CD4-positive, alpha-beta T cell treated with Interleukin-10 for 1 hour (primary cell): Measurements from ENCODE around the gene LINGO1.

Experiments
- DNase-seq: peaks from one replicate; pipeline ENCODE4 v3.0.0-alpha.2; 2020

LINGO1 gene

DNA sequence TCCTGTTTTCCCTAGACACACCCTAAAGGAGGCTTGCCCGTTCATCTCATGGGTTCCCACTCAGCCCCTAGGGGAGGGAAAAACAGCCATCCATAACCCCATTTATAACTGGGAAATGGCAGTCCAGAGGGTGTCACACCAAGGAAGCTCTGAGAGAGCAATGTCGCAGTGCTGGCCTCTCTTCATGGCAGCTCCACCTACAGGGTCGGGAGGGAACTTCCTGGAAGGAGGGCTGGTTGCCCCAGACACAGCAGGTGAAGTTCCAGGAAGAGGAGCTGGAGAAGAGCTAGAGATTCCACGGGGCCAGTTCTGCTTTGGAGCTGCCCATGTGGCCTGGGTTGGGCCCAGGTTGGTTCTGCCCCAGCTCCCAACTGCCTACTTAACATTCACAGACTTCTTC, 22.3 kb upstream of the LINGO1 start:
- no peak for DNase-seq

DNA sequence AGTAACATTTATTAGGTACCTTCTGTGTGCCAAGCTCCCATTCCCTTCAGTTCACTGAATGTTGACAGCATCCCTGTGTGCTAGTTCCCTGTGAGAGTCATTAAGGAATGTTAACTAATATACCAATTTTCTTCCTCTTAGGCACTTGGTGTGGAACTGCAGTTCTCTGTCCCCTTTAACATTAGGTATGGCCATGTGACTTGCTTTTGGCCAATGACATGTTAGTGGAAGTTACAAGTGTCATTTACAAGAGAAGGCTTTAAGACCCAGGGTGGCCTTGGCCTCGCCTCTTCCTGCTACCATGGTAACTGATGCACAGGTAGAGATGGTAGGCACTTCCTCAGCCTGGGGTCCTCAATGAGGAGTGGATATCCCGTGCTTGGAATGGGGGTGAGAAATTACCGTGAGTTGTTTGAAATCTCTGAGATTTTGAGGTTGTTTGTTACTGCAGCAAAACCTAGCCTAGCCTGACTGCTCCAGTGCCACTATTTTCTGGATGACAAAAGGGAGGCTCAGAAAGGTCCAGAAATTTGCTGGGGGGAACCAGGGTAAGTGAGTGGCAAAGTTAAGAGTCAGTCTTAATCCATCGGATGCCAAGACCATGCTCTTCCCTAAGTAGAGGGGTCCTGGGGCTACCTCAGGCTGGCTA, 21.2 kb upstream of the LINGO1 start:
- no peak for DNase-seq

GRCh38 chr15:77650265-77650664, 17.6 kb upstream of the LINGO1 start:
- DNase-seq, result no peak

DNA sequence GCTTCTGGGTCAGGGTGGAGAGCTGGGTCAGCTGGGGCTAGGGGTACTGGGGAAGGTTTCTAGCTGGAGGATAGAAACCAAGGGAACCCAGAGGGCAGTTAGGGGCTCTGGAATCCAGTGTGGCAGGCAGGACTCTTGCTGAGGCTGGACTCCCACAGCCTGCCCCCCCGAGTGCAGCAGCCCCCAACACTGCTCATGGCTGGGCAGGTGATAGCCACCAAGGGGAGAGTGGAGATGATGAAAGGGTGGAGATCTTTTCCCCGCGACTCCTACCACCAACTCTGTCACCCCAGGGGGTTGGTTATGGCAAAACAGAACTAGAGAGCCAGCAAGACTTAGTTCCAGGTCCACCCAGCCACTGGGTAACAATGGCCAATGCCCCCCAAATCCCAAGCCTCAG, 16.9 kb upstream of the LINGO1 start:
- no peak for DNase-seq

GRCh38 chr15:77649017-77649416, 16.3 kb upstream of the LINGO1 start:
- no peak for DNase-seq

- no peak for DNase-seq
Observed at GRCh38 chr15:77647961-77648360, 15.2 kb upstream of the LINGO1 start.

GRCh38 chr15:77646104-77646694, 13.5 kb upstream of the LINGO1 start:
- DNase-seq, result no peak

DNA sequence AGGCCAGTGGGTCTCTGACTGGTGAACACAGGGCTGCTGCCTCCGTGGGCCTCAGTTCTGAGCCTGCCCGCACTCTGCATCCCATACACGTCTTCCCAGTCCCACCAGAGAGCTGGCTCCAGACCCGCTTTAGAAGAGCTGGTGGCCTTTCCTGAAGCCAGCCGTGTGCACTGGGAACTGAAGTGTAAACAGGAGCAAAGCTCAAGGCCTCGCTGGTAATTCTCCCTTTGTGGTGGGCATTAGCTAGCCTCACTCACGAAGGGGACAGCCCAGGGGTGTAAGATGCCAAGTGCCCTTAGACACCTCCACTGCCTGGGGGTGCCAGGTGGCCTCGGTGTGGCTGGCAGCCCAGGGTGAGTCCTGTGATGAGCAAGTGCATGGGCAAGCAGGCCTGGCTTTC, 12.9 kb upstream of the LINGO1 start:
- DNase-seq, result no peak

DNA sequence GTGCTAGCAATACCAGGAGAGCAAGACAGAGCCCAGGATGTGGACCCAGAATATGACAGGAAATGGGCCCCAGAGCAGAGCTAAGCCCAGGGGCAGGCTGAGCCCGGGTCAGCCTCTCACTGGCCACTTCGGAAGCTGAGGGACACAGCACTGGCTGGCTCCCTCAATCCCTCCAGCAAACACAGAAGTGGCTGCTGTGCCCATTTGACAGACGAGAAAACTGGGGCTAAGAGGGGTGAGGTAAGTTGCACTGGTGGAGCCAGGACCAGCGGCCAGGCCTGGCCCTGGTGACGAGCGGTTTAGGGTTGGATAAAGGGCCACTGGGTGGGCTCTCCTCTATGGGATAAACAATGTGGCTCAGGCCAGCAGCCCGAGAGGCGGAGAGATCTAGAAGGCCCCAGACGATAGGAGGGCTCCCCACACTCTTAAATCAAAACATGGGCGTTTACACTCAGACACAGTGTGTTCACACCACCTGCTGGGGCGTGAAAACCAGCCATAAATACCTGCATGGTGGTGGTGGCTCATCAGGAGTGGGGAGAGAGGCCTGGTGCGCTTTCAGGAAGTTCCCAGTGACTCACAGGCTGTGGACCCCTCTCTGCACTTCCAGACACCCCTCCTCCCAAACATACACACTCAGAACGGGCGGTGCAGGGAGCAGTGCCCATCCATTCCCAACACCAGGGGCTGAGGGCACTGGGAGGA, 12.0 kb upstream of the LINGO1 start:
- DNase-seq, result no peak

- DNase-seq, result no peak
Observed at GRCh38 chr15:77643764-77644163, 11.1 kb upstream of the LINGO1 start.

- DNase-seq, result no peak
Observed at GRCh38 chr15:77642793-77643430, 10.2 kb upstream of the LINGO1 start.

- DNase-seq, result no peak
Observed at GRCh38 chr15:77641999-77642398, 9.3 kb upstream of the LINGO1 start.

DNA sequence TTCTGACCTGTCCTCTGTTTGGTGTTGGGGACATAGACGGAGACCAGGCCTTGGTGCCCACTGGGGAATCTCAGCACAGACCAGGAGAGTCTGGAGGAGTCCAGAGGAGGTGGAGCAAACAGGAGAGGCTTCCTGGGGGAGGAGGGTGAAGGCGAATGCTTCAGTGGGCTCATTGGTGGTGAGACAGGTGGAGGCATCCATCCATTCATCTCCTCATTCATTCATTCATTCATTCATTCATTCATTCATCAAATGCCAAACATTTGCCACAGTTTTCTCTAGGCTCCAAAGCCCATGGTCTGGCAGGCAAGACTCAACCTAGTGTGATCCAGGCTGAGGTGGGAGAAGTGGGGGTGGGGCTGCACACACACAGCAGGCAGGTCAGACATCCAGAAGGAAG, 7.9 kb upstream of the LINGO1 start:
- DNase-seq, result no peak

- DNase-seq, result no peak
Observed at GRCh38 chr15:77639431-77639830, 6.7 kb upstream of the LINGO1 start.

DNA sequence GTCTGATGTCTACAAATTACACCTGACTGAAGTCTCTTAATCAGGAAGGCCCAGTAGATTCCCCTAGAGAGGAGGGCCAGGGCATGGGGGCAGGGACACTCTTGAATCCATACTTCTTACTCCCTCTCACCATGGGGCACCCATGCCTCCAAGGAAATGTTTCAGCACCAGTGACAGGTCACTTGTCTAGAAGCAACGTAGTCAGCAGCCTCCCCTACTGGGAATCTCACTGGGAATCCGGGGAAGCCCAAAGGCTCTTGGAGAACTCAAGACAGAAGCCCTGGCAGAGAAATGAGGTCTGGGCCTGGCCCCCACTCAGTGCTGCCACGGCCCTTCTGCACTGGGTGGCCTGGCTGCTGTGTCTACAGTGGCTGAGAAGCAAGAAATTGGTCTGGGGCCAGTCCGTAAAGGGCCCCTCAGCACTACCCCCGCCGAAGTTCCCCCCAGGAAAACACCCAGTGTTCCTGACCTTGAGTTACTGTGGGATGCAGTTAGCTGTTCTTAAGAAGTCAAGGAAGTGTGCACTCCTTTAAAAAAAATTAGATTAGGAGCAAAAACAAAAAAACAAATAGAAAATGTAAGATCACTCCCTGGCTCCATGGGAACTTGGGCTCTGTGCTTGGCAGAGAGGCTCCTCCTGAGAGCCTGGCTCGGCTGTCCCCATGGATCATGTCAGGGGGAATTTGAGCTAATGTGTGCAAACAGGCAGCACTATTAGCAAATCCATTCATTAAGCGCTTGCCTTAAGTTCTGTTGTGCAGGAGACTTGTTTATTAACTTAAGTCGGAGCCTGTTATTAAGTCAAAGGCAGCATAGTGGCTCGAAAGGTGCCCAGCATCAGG, 5.4 kb upstream of the LINGO1 start:
- DNase-seq, result no peak

- DNase-seq, result no peak
Observed at GRCh38 chr15:77636209-77636608, 3.5 kb upstream of the LINGO1 start.

- peak; percentile 37 for DNase-seq
Observed at GRCh38 chr15:77634266-77634962, 1.7 kb upstream of the LINGO1 start.

DNA sequence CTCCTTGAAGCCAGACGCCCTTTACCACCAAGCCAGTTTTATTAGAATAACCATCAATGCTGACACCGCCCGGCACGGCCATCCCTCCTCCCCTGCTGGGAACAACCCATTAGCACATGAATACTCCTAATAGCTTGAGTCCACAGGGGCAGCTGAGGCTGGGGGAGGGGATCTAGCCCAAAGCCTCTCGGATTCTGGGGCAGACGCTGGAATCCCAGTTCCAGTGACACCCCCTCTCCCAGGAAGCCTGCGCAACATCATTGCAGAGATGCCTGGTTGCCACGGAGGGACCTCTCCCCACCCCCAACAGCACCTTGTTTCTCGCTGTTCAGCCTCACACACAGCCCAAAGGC, 1.2 kb upstream of the LINGO1 start:
- DNase-seq, result no peak

DNA sequence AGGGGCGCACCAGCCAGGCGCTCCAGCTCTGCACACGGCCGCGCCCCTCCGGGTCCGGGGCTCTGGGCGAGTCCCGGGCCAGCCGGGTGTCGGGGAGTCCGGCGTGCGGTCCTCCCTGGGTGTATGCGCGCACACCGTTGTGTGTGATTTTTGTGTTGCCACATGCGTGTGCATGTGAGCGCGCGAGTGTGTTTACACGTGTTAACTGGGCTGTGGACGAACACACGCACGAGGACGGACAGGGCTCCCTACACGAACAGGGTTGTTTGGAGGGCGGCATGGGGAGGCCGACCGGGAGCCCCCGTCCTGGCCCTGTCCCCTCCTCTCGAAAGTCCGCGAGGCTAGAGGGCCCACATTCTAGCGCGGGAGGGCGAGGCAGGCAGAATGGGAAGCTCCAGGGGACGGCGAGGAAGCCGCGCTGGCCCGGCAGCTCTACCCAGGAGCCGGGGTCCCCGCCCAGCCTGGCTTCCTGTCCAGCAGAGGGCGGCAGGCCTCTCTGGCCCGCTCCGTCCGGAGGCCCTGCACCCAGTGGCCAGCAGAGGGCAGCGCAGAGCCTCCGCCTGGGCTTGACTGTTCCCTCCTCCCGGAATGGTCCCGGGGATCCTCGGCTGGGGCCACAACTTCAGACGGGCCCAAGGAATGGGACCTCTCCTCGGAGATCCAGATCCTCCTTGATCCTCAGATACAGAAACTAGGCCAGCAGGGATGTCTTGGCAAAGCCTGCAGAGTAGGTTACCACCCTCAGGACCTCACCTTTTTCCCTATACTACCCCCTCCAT, 611 bp upstream of the LINGO1 start:
- peak; percentile 39 for DNase-seq

- DNase-seq, result no peak
Observed at GRCh38 chr15:77631745-77632533, 773 bp downstream of the LINGO1 start.
